ENCODE measurements around the gene AHNAK2. TPM values are rescaled to one million over a fixed set of nuclear protein-coding genes. Genes with fewer than 3 reads are reported as not detected.
A peak's percentile ranks its signal among the peaks of the same experiment; 100 is the strongest.
"Not testable (repeated sequence)": the region's sequence is repeated elsewhere in the genome, so short reads cannot be mapped to it uniquely, and the experiment has no call there.

The AHNAK2 gene
- total and polyA plus RNA-seq, 9 of the 15 experiments (the other 6 are each of a cell fraction or from before 2014, with no cell fraction given): 0.04 to 0.09 (median 0.04) TPM; not detected in 6

- no peak for FAIRE-seq
- no peak overlapping the region for H3K4me2 ChIP-seq (ENCODE audit: insufficient read depth, low read length)
- no peak overlapping the region; the same call in 1 of the 2 replicates for H2AFZ ChIP-seq (ENCODE audit: low read depth, low read length)
- CTCF ChIA-PET (ENCODE audit: low intra/inter-chr PET ratio): no interaction called here
- ATAC-seq: no peak
- H3K4me1 ChIP-seq (replicated peaks in 1 of 2; ENCODE audit: control insufficient read depth in 2 of 2, insufficient read depth in 2 of 2, low read length in 2 of 2): peaks cover 0 to 7% of the 10 kb centered on the region in 2 experiments; a peak in 2 of 5 replicates
- no peaks in the 10 kb centered on the region for H3K9me1 ChIP-seq (ENCODE audit: control insufficient read depth, insufficient read depth, low read length)
- no peaks in the 10 kb centered on the region for H3K36me3 ChIP-seq (ENCODE audit: control insufficient read depth, insufficient read depth, low read length)
- H3K9ac ChIP-seq (ENCODE audit: insufficient read depth in 1 of 2, low read depth in 2 of 2, low read length in 2 of 2): no peak overlapping the region
- no peaks in the 10 kb centered on the region; a peak in 2 of 5 replicates for H3K27me3 ChIP-seq (ENCODE audit: control insufficient read depth in 2 of 2, insufficient read depth in 2 of 2, low read length in 2 of 2)
- intact Hi-C loops (cut with micrococcal nuclease): no loop called here
- WGBS (ENCODE audit: insufficient coverage, low coverage, missing lambda C conversion rate): 13% methylated on average over 2 of the region's 3 CpGs
- DNase-seq (ENCODE audit: extremely low read depth in 1 of 4, low spot score in 3 of 4): no peak
- in situ Hi-C loops (cut with MboI): no loop called here
- 0 out of 2 replicates have a peak, but pooled peaks cover 2% of the 10 kb centered on the region for H3K9me3 ChIP-seq (replicated peaks; ENCODE audit: control insufficient read depth, insufficient read depth, low read depth, low read length)
- H3K79me2 ChIP-seq (ENCODE audit: control insufficient read depth, insufficient read depth, low read length): no peaks in the 10 kb centered on the region
- TF ChIP-seq ZNF445 (CRISPR knock-in tag; IDR thresholded peaks at IDR 0.05; ENCODE audit: low read depth) (no peak), ZNF316 (IDR thresholded peaks at IDR 0.05) (0 out of 2 replicates have a peak, but pooled peaks have one; percentile 2), ZNF785 (CRISPR knock-in tag; IDR thresholded peaks at IDR 0.05) (no peak)
- no peaks in the 10 kb centered on the region for H4K20me1 ChIP-seq (replicated peaks; ENCODE audit: control insufficient read depth, insufficient read depth, low read length)
- BruUV-seq (replicated peaks): no TSS peak
- H3K4me3 ChIP-seq: no peak overlapping the region
- H3K27ac ChIP-seq (ENCODE audit: extremely low read depth, low read depth, low read length): no peak overlapping the region
- POLR2A ChIA-PET: interaction anchor here (0.7 kb wide), 1 partner anchor 184 kb away, joined by 3 read pairs; no protein-coding TSS in a partner anchor
Measured at GRCh38 chr14:104919993-104920315, 58.2 kb downstream of the AHNAK2 start.

- DNase-seq (ENCODE audit: extremely low read depth in 1 of 4, low spot score in 3 of 4); H3K9me3 ChIP-seq (replicated peaks; ENCODE audit: control insufficient read depth, insufficient read depth, low read depth, low read length); H4K20me1 ChIP-seq (replicated peaks; ENCODE audit: control insufficient read depth, insufficient read depth, low read length); H3K79me2 ChIP-seq (ENCODE audit: control insufficient read depth, insufficient read depth, low read length); intact Hi-C loops (cut with micrococcal nuclease); H3K4me1 ChIP-seq (replicated peaks in 1 of 2; ENCODE audit: control insufficient read depth in 2 of 2, insufficient read depth in 2 of 2, low read length in 2 of 2); H3K9me1 ChIP-seq (ENCODE audit: control insufficient read depth, insufficient read depth, low read length); in situ Hi-C loops (cut with MboI); CTCF ChIA-PET (ENCODE audit: low intra/inter-chr PET ratio); H3K9ac ChIP-seq (ENCODE audit: insufficient read depth in 1 of 2, low read depth in 2 of 2, low read length in 2 of 2); H3K4me3 ChIP-seq; BruUV-seq (replicated peaks); H3K27me3 ChIP-seq (ENCODE audit: control insufficient read depth in 2 of 2, insufficient read depth in 2 of 2, low read length in 2 of 2); ATAC-seq; FAIRE-seq; H3K36me3 ChIP-seq (ENCODE audit: control insufficient read depth, insufficient read depth, low read length); H3K27ac ChIP-seq (ENCODE audit: extremely low read depth, low read depth, low read length); TF ChIP-seq NR2C2 (CRISPR knock-in tag; IDR thresholded peaks at IDR 0.05): not testable (repeated sequence)
- POLR2A ChIA-PET: interaction anchor here (0.6 kb wide), 1 partner anchor 68 kb away, joined by 3 read pairs; no protein-coding TSS in a partner anchor
- H2AFZ ChIP-seq (ENCODE audit: low read depth, low read length): peak overlapping the region; percentile 25; the same call in 1 of the 2 replicates
- H3K4me2 ChIP-seq (ENCODE audit: insufficient read depth, low read length): peak overlapping the region; percentile 22
- WGBS (ENCODE audit: insufficient coverage, low coverage, missing lambda C conversion rate): 9% methylated on average over 11 of the region's 12 CpGs
- TF ChIP-seq NR2C1 (IDR thresholded peaks at IDR 0.05) (peak; percentile 81), NR2C1 (tag; IDR thresholded peaks at IDR 0.05) (peak; percentile 83), NR2C2 (tag; IDR thresholded peaks at IDR 0.05) (peak; percentile 58; the same call in 1 of the 2 replicates)
Measured at GRCh38 chr14:104919152-104919992, 58.8 kb downstream of the AHNAK2 start.

All from K562 (cell line).